D721Med (cell line): ENCODE data around the gene ATXN1.

Source experiments
- DNase-seq: peaks from one replicate; pipeline ENCODE4 v3.0.0; 2011; ENCODE audit warnings: low spot score; ENCODE audit not compliant: insufficient read length
- FAIRE-seq: peaks from 2 replicates; lab custom pipeline; 2011; peaks lifted over from hg19 to GRCh38; lab: Jason Lieb, UNC
- CTCF ChIP-seq: IDR thresholded peaks from 2 replicates; pipeline ENCODE4 v1.5.1; 2012; ENCODE audit warnings: mild to moderate bottlenecking, control low read depth; ENCODE audit not compliant: insufficient read depth; ENCODE audit errors: missing control alignments

ATXN1 gene

GRCh38 chr6:16345449-16346330 lies 415.6 kb downstream of the ATXN1 start:
- DNase-seq: no peak
- TF ChIP-seq CTCF: no peak
- FAIRE-seq: no peak

GRCh38 chr6:16344756-16345155 lies 416.5 kb downstream of the ATXN1 start:
- FAIRE-seq: no peak
- TF ChIP-seq CTCF: no peak
- DNase-seq: no peak

DNA sequence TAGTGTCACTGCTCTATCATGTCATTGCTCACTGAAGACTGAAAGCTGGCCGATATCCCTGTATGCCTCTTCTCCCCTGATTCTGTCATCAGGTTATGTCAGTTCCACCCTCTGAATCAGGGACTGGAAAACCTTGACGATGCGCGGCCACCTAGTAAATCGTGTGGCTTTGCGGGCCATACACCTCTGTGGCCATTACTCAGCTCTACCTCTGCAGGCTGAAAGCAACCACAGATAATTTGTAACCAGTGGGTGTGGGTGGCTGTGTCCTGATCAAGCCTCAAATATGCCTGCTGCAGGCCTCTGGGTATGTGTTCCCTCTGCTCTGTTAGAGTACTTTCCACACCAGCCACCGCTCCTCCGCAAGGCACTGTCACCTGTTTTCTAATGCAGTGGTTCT lies 417.7 kb downstream of the ATXN1 start:
- no peak for TF ChIP-seq CTCF
- no peak for FAIRE-seq

GRCh38 chr6:16339265-16339587 lies 422.0 kb downstream of the ATXN1 start:
- no peak for TF ChIP-seq CTCF
- DNase-seq (no peak), FAIRE-seq (no peak)

More for the DNA sequence above, 417.7 kb downstream of the ATXN1 start:
- no peak for DNase-seq

- no peak for FAIRE-seq
- no peak for TF ChIP-seq CTCF
- DNase-seq: no peak
Measured at GRCh38 chr6:16338577-16339264, 422.5 kb downstream of the ATXN1 start.

GRCh38 chr6:16337295-16337975 lies 423.8 kb downstream of the ATXN1 start:
- no peak for DNase-seq
- no peak for FAIRE-seq
- no peak for TF ChIP-seq CTCF
